Fibroblast of the aortic adventitia (primary cell): ENCODE data around the gene MIPOL1. TPM values are rescaled to one million over a fixed set of nuclear protein-coding genes. Genes with fewer than 3 reads are reported as not detected.

Experiments
- DNase-seq: peaks from one replicate; pipeline ENCODE4 v3.0.0-alpha.2; 2010; ENCODE audit warnings: low read depth
- H3K4me3 ChIP-seq: 2 replicates; pipeline ENCODE4 v1.5.1; 2011; ENCODE audit warnings: low read depth, mild to moderate bottlenecking, control low read depth, low read length, moderate library complexity
- CTCF ChIP-seq: IDR thresholded peaks from 2 replicates; pipeline ENCODE4 v1.5.1; 2011; ENCODE audit warnings: mild to moderate bottlenecking, low read length, control low read depth, inconsistent platforms; ENCODE audit not compliant: insufficient read depth
- total RNA-seq: library from RNA; depleted of rRNA; stranded (reverse); fragments of >200 nt; gene quantifications from 2 replicates; pipeline ENCODE4 v1.2.3, GENCODE V29; 2012; ENCODE audit warnings: low replicate concordance

Gene MIPOL1
- total RNA-seq, 1 donor, result 12.5 TPM

GRCh38 chr14:37436519-37436918 is 238.8 kb downstream of the MIPOL1 start:
- TF ChIP-seq CTCF, result no peak
- H3K4me3 ChIP-seq, result no peak overlapping the region
- DNase-seq, result no peak

- H3K4me3 ChIP-seq, result no peak overlapping the region
- TF ChIP-seq CTCF, result no peak
- no peak for DNase-seq
These were observed 239.8 kb downstream of the MIPOL1 start for GRCh38 chr14:37437490-37437889.

GRCh38 chr14:37438444-37438843 is 240.7 kb downstream of the MIPOL1 start:
- DNase-seq, result no peak
- TF ChIP-seq CTCF, result no peak
- no peak overlapping the region for H3K4me3 ChIP-seq

GRCh38 chr14:37443461-37443860 is 245.7 kb downstream of the MIPOL1 start:
- DNase-seq, result peak; percentile 48
- no peak for TF ChIP-seq CTCF
- H3K4me3 ChIP-seq, result no peak overlapping the region

GRCh38 chr14:37447883-37448391 is 250.2 kb downstream of the MIPOL1 start:
- no peak for DNase-seq
- TF ChIP-seq CTCF, result no peak
- H3K4me3 ChIP-seq, result no peak overlapping the region

- peak; percentile 9 for DNase-seq
- no peak overlapping the region for H3K4me3 ChIP-seq
- TF ChIP-seq CTCF, result no peak
These were observed 254.6 kb downstream of the MIPOL1 start for GRCh38 chr14:37452323-37452722.

GRCh38 chr14:37453985-37454384 is 256.2 kb downstream of the MIPOL1 start:
- DNase-seq, result no peak
- no peak overlapping the region for H3K4me3 ChIP-seq
- TF ChIP-seq CTCF, result no peak
